HepG2 (cell line): ENCODE measurements around the gene P2RX2. TPM values are rescaled to one million over a fixed set of nuclear protein-coding genes. Genes with fewer than 3 reads are reported as not detected.

Experiments
- CBX1 ChIP-seq: IDR thresholded peaks from one replicate; pipeline ENCODE4 v1.6.1; 2016; ENCODE audit warnings: antibody characterized with exemption, low read depth
- ETV5 ChIP-seq: IDR thresholded peaks from 2 replicates; pipeline ENCODE4 v1.6.1; 2018; ENCODE audit warnings: missing biosample characterization, missing genetic modification reagents, inconsistent platforms, borderline replicate concordance
- HOMEZ ChIP-seq: IDR thresholded peaks from 2 replicates; pipeline ENCODE4 v1.6.1; 2016; ENCODE audit warnings: low read depth
- MAZ ChIP-seq, 2 experiments: sonication (generic) in 1 of 2; formaldehyde crosslinking in 1 of 2; IDR thresholded peaks; 2 replicates each; pipeline versions ENCODE4 v1.5.0 to v1.6.1; 2012 to 2020; ENCODE audit warnings: low read depth in 2 of 2, mild to moderate bottlenecking in 2 of 2, borderline replicate concordance in 1 of 2, improper control_type of control experiment in 1 of 2, low read length in 1 of 2, missing genetic modification reagents in 1 of 2, moderate library complexity in 1 of 2
- MXD4 ChIP-seq: IDR thresholded peaks from 2 replicates; pipeline ENCODE4 v1.6.1; 2016; ENCODE audit warnings: mild to moderate bottlenecking, missing biosample characterization, missing genetic modification reagents
- PHF8 ChIP-seq: sonication (generic); formaldehyde crosslinking; IDR thresholded peaks from 2 replicates; pipeline ENCODE4 v1.5.0; 2020; ENCODE audit warnings: missing genetic modification reagents
- SOX5 ChIP-seq: IDR thresholded peaks from 2 replicates; pipeline ENCODE4 v1.6.1; 2016; ENCODE audit warnings: borderline replicate concordance
- SPEN ChIP-seq: sonication (generic); formaldehyde crosslinking; IDR thresholded peaks from 2 replicates; pipeline ENCODE4 v1.5.1; 2020; ENCODE audit warnings: low read depth, mild to moderate bottlenecking, missing genetic modification reagents
- ZBTB20 ChIP-seq: sonication (generic); formaldehyde crosslinking; IDR thresholded peaks from 2 replicates; pipeline ENCODE4 v1.8.1; 2023; ENCODE audit warnings: missing genetic modification reagents, low read depth, mild to moderate bottlenecking, borderline replicate concordance
- ZNF292 ChIP-seq: sonication (generic); formaldehyde crosslinking; IDR thresholded peaks from 2 replicates; pipeline ENCODE4 v1.8.1; 2022; ENCODE audit warnings: mild to moderate bottlenecking, low read depth, missing genetic modification reagents, borderline replicate concordance
- ZNF639 ChIP-seq: conservative IDR thresholded peaks from 2 replicates; pipeline ENCODE4 v1.6.1; 2018; ENCODE audit warnings: missing genetic modification reagents
- polyA plus RNA-seq, 8 experiments: library from polyadenylated mRNA; depleted of rRNA in 3 of 8; stranded (reverse) in 7 of 8; unstranded in 1 of 8; fragments of >200 nt; fragmentation: Illumina TruSeq in 4 of 8; extraction: Trizol in 4 of 8; gene quantifications; 2 replicates each; pipeline versions ENCODE4 v1.2.1 to v1.2.3, GENCODE V29; 2011 to 2016; ENCODE audit warnings: low read depth in 4 of 8, missing spikeins in 1 of 8, mixed read lengths in 1 of 8; ENCODE audit not compliant: insufficient read depth in 1 of 8
- total RNA-seq, 5 experiments: library from RNA; depleted of rRNA; stranded (reverse); fragments of >200 nt; fragmentation: Illumina TruSeq; extraction: Trizol; gene quantifications; 2 replicates each; pipeline ENCODE4 v1.2.3, GENCODE V29; 2016; ENCODE audit warnings: low read depth in 1 of 5

The P2RX2 gene
- total and polyA plus RNA-seq, 2 of the 13 experiments (the other 11 are each of a cell fraction or from before 2014, with no cell fraction given), result not detected

GRCh38 chr12:132600048-132601032, 18.2 kb upstream of the P2RX2 start (continued):
- TF ChIP-seq ZNF292 (CRISPR knock-in tag) (no peak; the same call in 1 of the 2 replicates), SPEN (0 out of 2 replicates have a peak, but pooled peaks have one; percentile 32), MAZ (IDR thresholded peaks at IDR 0.05; ENCODE audit: borderline replicate concordance, low read depth, low read length) (no peak), MAZ (CRISPR knock-in tag; IDR thresholded peaks at IDR 0.05; ENCODE audit: low read depth) (peak; percentile 58; the same call in 1 of the 2 replicates), MXD4 (CRISPR knock-in tag) (0 out of 2 replicates have a peak, but pooled peaks have one; percentile 41), ZNF639 (CRISPR knock-in tag) (no peak), SOX5 (CRISPR knock-in tag) (0 out of 2 replicates have a peak, but pooled peaks have one; percentile 10), HOMEZ (CRISPR knock-in tag) (peak; percentile 40; the same call in 1 of the 2 replicates), CBX1 (no peak), ZBTB20 (CRISPR knock-in tag) (0 out of 2 replicates have a peak, but pooled peaks have one; percentile 38), PHF8 (0 out of 2 replicates have a peak, but pooled peaks have one; percentile 23), ETV5 (CRISPR knock-in tag) (peak; percentile 73)
